Panc1 (cell line): ENCODE results near the gene HRH2. TPM values are rescaled to one million over a fixed set of nuclear protein-coding genes. Genes with fewer than 3 reads are reported as not detected.

Experiments used
- ATAC-seq: fragments of 200-7000 bp; cut with Tn5 transposase; 2 replicates; pipeline ENCODE4 v1.9.1; 2020; ENCODE audit warnings: mild to moderate bottlenecking, moderate library complexity
- BruUV-seq: library from RNA; stranded (reverse); fragments of 400-500 nt; replicated peaks from 2 replicates; lab custom pipeline; 2021; lab: Mats Ljungman, UMichigan
- CTCF ChIA-PET: fragments of 300-600 bp; sonication (Branson Sonifier 250); formaldehyde crosslinking; loops from one replicate; lab custom pipeline; 2022; ENCODE audit warnings: antibody characterized with exemption; lab: Charles Lee
- POLR2A ChIA-PET: fragments of 300-600 bp; sonication (Branson Sonifier 250); formaldehyde crosslinking; loops from one replicate; lab custom pipeline; 2022; ENCODE audit warnings: antibody characterized with exemption; lab: Charles Lee
- DNase-seq: peaks from one replicate; pipeline ENCODE4 v3.0.0-alpha.2; 2010; ENCODE audit warnings: low read depth, low spot score
- H3K27ac ChIP-seq: 2 replicates; pipeline ENCODE4 v1.5.1; 2011; ENCODE audit warnings: mild to moderate bottlenecking, low read length, inconsistent platforms
- H3K27me3 ChIP-seq: fragments of 200-500 bp; sonication (Bioruptor generic); 2 replicates; pipeline ENCODE4 v1.6.0; 2014; ENCODE audit warnings: low read length, inconsistent platforms; ENCODE audit not compliant: control insufficient read depth, insufficient read depth
- H3K36me3 ChIP-seq: fragments of 200-500 bp; sonication (Bioruptor generic); 2 replicates; pipeline ENCODE4 v1.5.1; 2014; ENCODE audit warnings: inconsistent platforms, mild to moderate bottlenecking, low read length, moderate library complexity; ENCODE audit not compliant: control insufficient read depth, insufficient read depth
- H3K4me1 ChIP-seq: 2 replicates; pipeline ENCODE4 v1.5.1; 2011; ENCODE audit warnings: inconsistent platforms, mild to moderate bottlenecking, low read length, moderate library complexity; ENCODE audit not compliant: control insufficient read depth, insufficient read depth
- H3K4me3 ChIP-seq, 2 experiments: 2 replicates each; pipeline ENCODE4 v1.5.1; 2011 to 2012; ENCODE audit warnings: low read depth in 2 of 2, low read length in 2 of 2, mild to moderate bottlenecking in 2 of 2, inconsistent platforms in 1 of 2, moderate library complexity in 1 of 2
- H3K9me3 ChIP-seq: fragments of 200-500 bp; sonication (Bioruptor generic); 2 replicates; pipeline ENCODE4 v1.5.1; 2014; ENCODE audit warnings: low read depth, mild to moderate bottlenecking, inconsistent platforms, low read length, moderate library complexity; ENCODE audit not compliant: control insufficient read depth, insufficient read depth
- POLR2AphosphoS5 ChIP-seq: IDR thresholded peaks from 2 replicates; pipeline ENCODE4 v1.6.1; 2012; ENCODE audit warnings: mild to moderate bottlenecking, low read depth, low read length, moderate library complexity
- SIN3A ChIP-seq: IDR thresholded peaks from 2 replicates; pipeline ENCODE4 v1.6.1; 2012; ENCODE audit warnings: low read depth, mild to moderate bottlenecking, low read length, moderate library complexity, borderline replicate concordance; ENCODE audit not compliant: insufficient read depth
- TCF7L2 ChIP-seq: IDR thresholded peaks from 2 replicates; pipeline ENCODE4 v1.6.1; 2011; ENCODE audit warnings: mild to moderate bottlenecking, low read depth, low read length, inconsistent platforms
- in situ Hi-C: cut with HindIII; loops from 2 replicates; pipeline ENCODE4 v1.10.0; 2016; ENCODE audit warnings: low sequenced_read_pairs, low pct_unique_long_range_greater_than_20kb
- intact Hi-C: fragments of 100-400 bp; cut with micrococcal nuclease; formaldehyde crosslinking; loops from one replicate; pipeline ENCODE4 v1.10.0; 2022; ENCODE audit not compliant: unreplicated experiment
- total RNA-seq: library from RNA; stranded (reverse); gene quantifications from one replicate; pipeline ENCODE4 v1.2.1, GENCODE V29; 2021; ENCODE audit not compliant: unreplicated experiment
- TF ChIP-seq, protein P1 (sequence below), 2 experiments: IDR thresholded peaks; 2 replicates each; pipeline ENCODE4 v1.6.1; 2011 to 2012; ENCODE audit warnings: low read depth in 2 of 2, control low read depth in 1 of 2, low read length in 1 of 2, mild to moderate bottlenecking in 1 of 2, moderate library complexity in 1 of 2; ENCODE audit not compliant: insufficient read depth in 1 of 2
- TF ChIP-seq, protein P2 (sequence below): fragments of 450-650 bp; IDR thresholded peaks from 2 replicates; pipeline ENCODE4 v1.5.1; 2017; ENCODE audit warnings: mild to moderate bottlenecking

Gene HRH2
- total RNA-seq, 1 experiment from 2014 or later: 0.33 TPM

DNA sequence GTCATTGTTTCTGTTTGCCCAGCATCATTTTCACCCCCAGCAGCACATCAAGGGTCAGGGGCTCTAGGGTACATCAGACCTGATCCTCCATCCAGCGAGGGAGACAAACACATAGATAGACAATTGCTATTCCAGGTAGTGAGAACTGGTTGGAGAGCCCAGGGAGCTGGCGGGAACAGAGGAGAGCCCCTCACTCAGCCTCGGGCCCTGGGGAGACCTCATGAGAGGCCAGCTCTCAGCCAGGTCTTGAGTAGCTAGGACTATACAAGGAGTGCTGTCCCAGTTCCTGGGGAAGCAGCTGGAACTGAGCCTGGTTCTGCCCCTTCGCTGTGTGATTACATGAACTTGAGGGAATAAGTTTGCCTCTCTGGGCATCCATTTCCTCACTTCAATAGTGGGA lies 80.3 kb downstream of the HRH2 start:
- Histone ChIP-seq H3K9me3 (no peaks in the 10 kb centered on the region; the same call in 1 of the 2 replicates), H3K27me3 (peaks cover 2% of the 10 kb centered on the region), H3K4me3 (no peak overlapping the region), H3K27ac (no peak overlapping the region), H3K4me1 (no peaks in the 10 kb centered on the region), H3K36me3 (no peaks in the 10 kb centered on the region)
- TF ChIP-seq SIN3A: no peak
- no peak for TF ChIP-seq POLR2AphosphoS5
- TF ChIP-seq, protein P1, sequence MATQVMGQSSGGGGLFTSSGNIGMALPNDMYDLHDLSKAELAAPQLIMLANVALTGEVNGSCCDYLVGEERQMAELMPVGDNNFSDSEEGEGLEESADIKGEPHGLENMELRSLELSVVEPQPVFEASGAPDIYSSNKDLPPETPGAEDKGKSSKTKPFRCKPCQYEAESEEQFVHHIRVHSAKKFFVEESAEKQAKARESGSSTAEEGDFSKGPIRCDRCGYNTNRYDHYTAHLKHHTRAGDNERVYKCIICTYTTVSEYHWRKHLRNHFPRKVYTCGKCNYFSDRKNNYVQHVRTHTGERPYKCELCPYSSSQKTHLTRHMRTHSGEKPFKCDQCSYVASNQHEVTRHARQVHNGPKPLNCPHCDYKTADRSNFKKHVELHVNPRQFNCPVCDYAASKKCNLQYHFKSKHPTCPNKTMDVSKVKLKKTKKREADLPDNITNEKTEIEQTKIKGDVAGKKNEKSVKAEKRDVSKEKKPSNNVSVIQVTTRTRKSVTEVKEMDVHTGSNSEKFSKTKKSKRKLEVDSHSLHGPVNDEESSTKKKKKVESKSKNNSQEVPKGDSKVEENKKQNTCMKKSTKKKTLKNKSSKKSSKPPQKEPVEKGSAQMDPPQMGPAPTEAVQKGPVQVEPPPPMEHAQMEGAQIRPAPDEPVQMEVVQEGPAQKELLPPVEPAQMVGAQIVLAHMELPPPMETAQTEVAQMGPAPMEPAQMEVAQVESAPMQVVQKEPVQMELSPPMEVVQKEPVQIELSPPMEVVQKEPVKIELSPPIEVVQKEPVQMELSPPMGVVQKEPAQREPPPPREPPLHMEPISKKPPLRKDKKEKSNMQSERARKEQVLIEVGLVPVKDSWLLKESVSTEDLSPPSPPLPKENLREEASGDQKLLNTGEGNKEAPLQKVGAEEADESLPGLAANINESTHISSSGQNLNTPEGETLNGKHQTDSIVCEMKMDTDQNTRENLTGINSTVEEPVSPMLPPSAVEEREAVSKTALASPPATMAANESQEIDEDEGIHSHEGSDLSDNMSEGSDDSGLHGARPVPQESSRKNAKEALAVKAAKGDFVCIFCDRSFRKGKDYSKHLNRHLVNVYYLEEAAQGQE (IDR thresholded peaks at IDR 0.05; ENCODE audit: insufficient read depth in 1 of 2, low read depth in 2 of 2, low read length in 1 of 2): no peak
- TF ChIP-seq, protein P2, sequence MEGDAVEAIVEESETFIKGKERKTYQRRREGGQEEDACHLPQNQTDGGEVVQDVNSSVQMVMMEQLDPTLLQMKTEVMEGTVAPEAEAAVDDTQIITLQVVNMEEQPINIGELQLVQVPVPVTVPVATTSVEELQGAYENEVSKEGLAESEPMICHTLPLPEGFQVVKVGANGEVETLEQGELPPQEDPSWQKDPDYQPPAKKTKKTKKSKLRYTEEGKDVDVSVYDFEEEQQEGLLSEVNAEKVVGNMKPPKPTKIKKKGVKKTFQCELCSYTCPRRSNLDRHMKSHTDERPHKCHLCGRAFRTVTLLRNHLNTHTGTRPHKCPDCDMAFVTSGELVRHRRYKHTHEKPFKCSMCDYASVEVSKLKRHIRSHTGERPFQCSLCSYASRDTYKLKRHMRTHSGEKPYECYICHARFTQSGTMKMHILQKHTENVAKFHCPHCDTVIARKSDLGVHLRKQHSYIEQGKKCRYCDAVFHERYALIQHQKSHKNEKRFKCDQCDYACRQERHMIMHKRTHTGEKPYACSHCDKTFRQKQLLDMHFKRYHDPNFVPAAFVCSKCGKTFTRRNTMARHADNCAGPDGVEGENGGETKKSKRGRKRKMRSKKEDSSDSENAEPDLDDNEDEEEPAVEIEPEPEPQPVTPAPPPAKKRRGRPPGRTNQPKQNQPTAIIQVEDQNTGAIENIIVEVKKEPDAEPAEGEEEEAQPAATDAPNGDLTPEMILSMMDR: no peak
- TF ChIP-seq TCF7L2: no peak
- BruUV-seq: no TSS peak
- intact Hi-C loops: no loop called here
- in situ Hi-C loops: no loop called here
- DNase-seq (no peak), ATAC-seq (no peak)
- POLR2A ChIA-PET: no interaction called here
- CTCF ChIA-PET: no interaction called here

DNA sequence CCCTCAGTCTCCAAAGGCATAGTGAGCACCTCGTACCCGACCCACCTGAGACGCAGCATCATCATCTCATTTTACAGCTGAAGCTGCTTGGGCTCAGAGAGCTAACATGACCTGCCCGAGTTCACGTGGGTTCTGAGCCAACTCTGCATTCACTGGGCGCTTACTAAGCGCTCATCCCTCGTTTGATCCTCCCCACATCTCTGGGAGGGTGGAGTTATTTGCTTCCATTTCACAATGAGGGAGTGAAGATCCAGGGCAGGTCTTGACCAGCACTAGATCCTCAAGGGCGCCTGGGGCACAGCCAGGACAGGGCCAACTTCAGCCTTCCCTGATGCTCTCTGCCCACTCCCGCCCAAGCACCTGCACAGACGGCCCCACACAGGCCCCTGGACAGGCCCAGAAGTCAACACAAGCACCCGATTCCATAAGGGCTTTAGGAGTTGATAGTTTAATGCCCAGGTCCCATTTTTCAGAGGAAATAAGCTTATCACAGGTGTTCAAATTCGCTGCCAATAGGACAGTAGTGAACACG lies 80.8 kb downstream of the HRH2 start:
- BruUV-seq: no TSS peak
- no peak for DNase-seq
- Histone ChIP-seq H3K36me3 (no peaks in the 10 kb centered on the region), H3K27me3 (peaks cover 2% of the 10 kb centered on the region), H3K4me3 (no peak overlapping the region), H3K4me1 (no peaks in the 10 kb centered on the region), H3K27ac (no peak overlapping the region), H3K9me3 (no peaks in the 10 kb centered on the region)
- TF ChIP-seq POLR2AphosphoS5 (no peak), SIN3A (no peak), TCF7L2 (no peak)
- TF ChIP-seq, protein P1 (IDR thresholded peaks at IDR 0.05; ENCODE audit: insufficient read depth in 1 of 2, low read depth in 2 of 2, low read length in 1 of 2): no peak
- TF ChIP-seq, protein P2: no peak
- ChIA-PET CTCF (interaction anchor here (0.6 kb wide), 1 partner anchor 132 kb away, joined by 7 read pairs; no protein-coding TSS in a partner anchor), POLR2A (no interaction called here)
- no peak for ATAC-seq
- intact Hi-C loops (no loop called here), in situ Hi-C loops (no loop called here)
